Right lobe of liver (tissue), 6 donors: Measurements from ENCODE around the gene NRDC. TPM values are rescaled to one million over a fixed set of nuclear protein-coding genes. Genes with fewer than 3 reads are reported as not detected.

Experiments
- ATAC-seq, 4 donors: fragments of 200-7000 bp; cut with Tn5 transposase; one replicate each; pipeline ENCODE4 v1.9.1; 2020; ENCODE audit warnings: mild to moderate bottlenecking in 4 of 4, moderate library complexity in 4 of 4
- DNase-seq, 3 donors: peaks; one replicate each; pipeline ENCODE4 v3.0.0-alpha.2; 2020
- H3K27ac ChIP-seq, 3 donors: fragments of 200-600 bp; one replicate each; pipeline ENCODE4 v1.8.0; 2022
- H3K27me3 ChIP-seq, 2 donors: fragments of 200-600 bp; one replicate each; pipeline ENCODE4 v1.8.0; 2022
- H3K36me3 ChIP-seq, 4 donors: fragments of 200-600 bp; sonication (generic) in 1 of 4; one replicate each; pipeline versions ENCODE4 v1.5.1 to v1.8.0; 2017 to 2022; ENCODE audit warnings: control low read depth in 1 of 4
- H3K4me1 ChIP-seq, 4 donors: fragments of 200-600 bp; sonication (generic) in 1 of 4; one replicate each; pipeline versions ENCODE4 v1.5.1 to v1.8.0; 2017 to 2022; ENCODE audit warnings: control low read depth in 1 of 4
- H3K4me3 ChIP-seq, 3 donors: fragments of 200-600 bp; one replicate each; pipeline ENCODE4 v1.8.0; 2022
- H3K9me3 ChIP-seq, 4 donors: fragments of 200-600 bp; sonication (generic) in 1 of 4; one replicate each; pipeline versions ENCODE4 v1.5.1 to v1.8.0; 2017 to 2022; ENCODE audit warnings: control low read depth in 1 of 4
- CTCF ChIP-seq, 4 donors: fragments of 200-600 bp in 3 of 4; fragments of 450-650 bp in 1 of 4; IDR thresholded peaks; one replicate each; pipeline versions ENCODE4 v1.5.1 to v1.8.0; 2016 to 2022; ENCODE audit warnings: antibody characterized with exemption in 4 of 4, mild to moderate bottlenecking in 2 of 4
- POLR2A ChIP-seq: fragments of 450-650 bp; IDR thresholded peaks from one replicate; pipeline ENCODE4 v1.6.1; 2017; ENCODE audit warnings: antibody characterized with exemption, mild to moderate bottlenecking
- WGBS: methylation state at CpG from one replicate; pipeline ENCODE4 v1.1.6; 2018; ENCODE audit warnings: low coverage, low lambda C conversion rate; ENCODE audit not compliant: insufficient coverage; ENCODE audit errors: missing lambda C conversion rate; 5-methylcytosine and 5-hydroxymethylcytosine counted together
- intact Hi-C, 2 donors: fragments of 100-400 bp; cut with DNase I; formaldehyde crosslinking; loops; one replicate each; pipeline versions ENCODE4 v1.11.2 to v1.14.1; 2022
- total RNA-seq, 6 experiments: library from RNA; depleted of rRNA in 2 of 6; stranded (reverse); fragments of >200 nt in 2 of 6; fragmentation: NEBNext Ultra II Directional in 3 of 6; extraction: Animal tissue kit (Norgen Biotek cat#: 25700) in 3 of 6; gene quantifications; one replicate each; pipeline versions ENCODE4 v1.1.0 to v1.2.4, GENCODE V29; 2016 to 2023
- donor health status: DM: no; HTN: yes; CAD: no.
- donor health status: DM: no; HTN: no; CAD: no.
- donor health status: DM: no; HTN: no; CAD: no.
- donor health status: DM: no; HTN: yes; CAD: no.
- donor health status: DM: no; HTN: yes; CAD: no.

Gene NRDC
- total RNA-seq, 6 experiments from 2014 or later = 57.9 to 88.0 (median 84.4) TPM

GRCh38 chr1:51924455-51924854, 45.9 kb upstream of the NRDC start:
- no peak for ATAC-seq
- TF ChIP-seq CTCF (IDR thresholded peaks at IDR 0.05) (no peak), POLR2A (no peak)
- H3K27me3 ChIP-seq = no peaks in the 10 kb centered on the region
- H3K4me3 ChIP-seq = no peak overlapping the region
- H3K9me3 ChIP-seq = no peaks in the 10 kb centered on the region
- intact Hi-C loops = no loop called here
- H3K4me1 ChIP-seq = no peaks in the 10 kb centered on the region
- no peak for DNase-seq
- WGBS = no CpG with 5 or more reads among the region's 1 CpG
- no peak overlapping the region for H3K27ac ChIP-seq
- no peaks in the 10 kb centered on the region for H3K36me3 ChIP-seq

DNA sequence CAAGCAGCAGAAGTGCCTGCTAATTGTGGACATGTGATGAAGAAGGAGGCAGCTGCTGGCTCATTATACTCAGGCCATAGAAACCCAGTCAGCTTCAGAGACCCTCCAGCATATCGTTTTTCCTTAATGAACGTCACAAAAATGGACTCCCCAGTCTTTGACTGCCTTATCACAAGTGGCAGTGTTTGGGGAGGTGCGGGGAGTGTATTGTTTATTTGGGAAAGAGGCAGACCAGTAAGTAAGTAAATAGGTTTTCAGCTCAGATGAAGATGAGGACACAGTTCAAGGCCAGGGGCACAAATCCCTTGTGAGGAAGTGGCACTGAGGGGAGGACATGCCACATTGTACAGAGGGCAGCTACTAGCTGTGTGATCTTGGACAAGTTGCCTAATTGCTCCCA, 43.5 kb upstream of the NRDC start:
- H3K27ac ChIP-seq = no peak overlapping the region
- DNase-seq = no peak
- no peaks in the 10 kb centered on the region for H3K36me3 ChIP-seq
- WGBS = 49% methylated on average over 3 of the region's 3 CpGs
- H3K4me3 ChIP-seq = no peak overlapping the region
- no peak for ATAC-seq
- no peaks in the 10 kb centered on the region for H3K4me1 ChIP-seq
- intact Hi-C loops = no loop called here
- TF ChIP-seq POLR2A (no peak), CTCF (IDR thresholded peaks at IDR 0.05) (no peak)
- no peaks in the 10 kb centered on the region for H3K27me3 ChIP-seq
- no peaks in the 10 kb centered on the region for H3K9me3 ChIP-seq

- TF ChIP-seq POLR2A (no peak), CTCF (IDR thresholded peaks at IDR 0.05) (no peak)
- Histone ChIP-seq H3K27ac (no peak overlapping the region), H3K4me1 (no peaks in the 10 kb centered on the region), H3K4me3 (no peak overlapping the region), H3K36me3 (no peaks in the 10 kb centered on the region), H3K27me3 (no peaks in the 10 kb centered on the region), H3K9me3 (no peaks in the 10 kb centered on the region)
- intact Hi-C loops = no loop called here
- no peak for DNase-seq
- no peak for ATAC-seq
- WGBS = 59% methylated on average over 4 of the region's 5 CpGs
These were observed 41.6 kb upstream of the NRDC start for GRCh38 chr1:51920130-51920529.

DNA sequence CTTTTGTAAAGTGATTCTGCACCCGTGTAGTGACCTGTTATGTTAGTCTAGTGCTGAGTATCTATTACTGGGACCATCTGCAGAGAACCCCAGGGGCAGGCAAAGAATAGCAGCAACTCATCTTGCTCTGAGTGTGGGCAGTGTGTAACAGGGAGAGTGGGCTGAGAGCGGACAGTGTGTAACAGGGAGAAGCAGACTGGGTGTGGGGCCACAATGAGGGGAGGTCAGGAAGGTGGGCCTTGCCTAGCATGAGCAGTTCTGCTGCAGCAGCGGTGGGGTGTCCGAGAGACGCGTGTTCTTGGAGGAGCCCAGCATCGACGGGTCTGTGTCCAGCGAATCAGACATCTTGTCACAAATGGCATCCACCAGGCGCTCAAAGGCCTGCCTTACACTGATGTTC, 41.2 kb upstream of the NRDC start:
- no peak overlapping the region for H3K4me3 ChIP-seq
- H3K36me3 ChIP-seq = no peaks in the 10 kb centered on the region
- no peak for DNase-seq
- H3K27me3 ChIP-seq = no peaks in the 10 kb centered on the region
- H3K9me3 ChIP-seq = no peaks in the 10 kb centered on the region
- H3K4me1 ChIP-seq = no peaks in the 10 kb centered on the region
- intact Hi-C loops = no loop called here
- no peak for ATAC-seq
- no peak overlapping the region for H3K27ac ChIP-seq
- no peak for TF ChIP-seq CTCF (IDR thresholded peaks at IDR 0.05)
- no peak for TF ChIP-seq POLR2A
- 68% methylated on average over 2 of the region's 10 CpGs for WGBS
